Endothelial cell of umbilical vein (primary cell): Measurements from ENCODE around the gene DST. TPM values are rescaled to one million over a fixed set of nuclear protein-coding genes. Genes with fewer than 3 reads are reported as not detected.

Experiments
- BruUV-seq: library from RNA; stranded (reverse); fragments of 400-500 nt; replicated peaks from 2 replicates; lab custom pipeline; 2021; lab: Mats Ljungman, UMichigan
- CTCF ChIA-PET: fragments of 300-600, 350-600 bp; sonication (Branson Sonifier 250); formaldehyde crosslinking; loops from one replicate; lab custom pipeline; 2021; ENCODE audit warnings: antibody characterized with exemption, inconsistent platforms; lab: Charles Lee
- POLR2A ChIA-PET: fragments of 300-600, 350-600 bp; sonication (Branson Sonifier 250); formaldehyde crosslinking; loops from one replicate; lab custom pipeline; 2021; ENCODE audit warnings: antibody characterized with exemption, inconsistent platforms; lab: Charles Lee
- DNase-seq: peaks from one replicate; pipeline ENCODE4 v3.0.0-alpha.2; 2011; ENCODE audit warnings: low read depth, low spot score
- FAIRE-seq: peaks from 2 replicates; lab custom pipeline; 2011; peaks lifted over from hg19 to GRCh38; lab: Jason Lieb, UNC
- H2AFZ ChIP-seq: 2 replicates; pipeline ENCODE4 v1.6.0; 2012; ENCODE audit warnings: low read depth, low read length, control low read depth, inconsistent platforms
- H3K27ac ChIP-seq: 2 replicates; pipeline ENCODE4 v1.5.1; 2011; ENCODE audit warnings: low read depth, mild to moderate bottlenecking, control low read depth, low read length, moderate library complexity; ENCODE audit not compliant: insufficient read depth
- H3K27me3 ChIP-seq, 2 experiments: 2 replicates each; pipeline versions ENCODE4 v1.6.0 to v1.6.1; 2011; ENCODE audit warnings: low read length in 2 of 2, mixed read lengths in 1 of 2; ENCODE audit not compliant: control insufficient read depth in 2 of 2, insufficient read depth in 2 of 2
- H3K36me3 ChIP-seq, 2 experiments: 2 replicates in 1 of 2; 3 replicates in 1 of 2; pipeline ENCODE4 v1.5.1; 2011; ENCODE audit warnings: low read length in 2 of 2, mild to moderate bottlenecking in 1 of 2, moderate library complexity in 1 of 2; ENCODE audit not compliant: control insufficient read depth in 2 of 2, insufficient read depth in 2 of 2; ENCODE audit errors: extremely low read depth in 1 of 2
- H3K4me1 ChIP-seq: 3 replicates; pipeline ENCODE4 v1.5.1; 2011; ENCODE audit warnings: mild to moderate bottlenecking, low read length; ENCODE audit not compliant: control insufficient read depth, insufficient read depth; ENCODE audit errors: extremely low read depth
- H3K4me2 ChIP-seq: 2 replicates; pipeline ENCODE4 v1.6.1; 2011; ENCODE audit warnings: low read length, control low read depth, mixed read lengths; ENCODE audit not compliant: insufficient read depth
- H3K4me3 ChIP-seq, 3 experiments: fragments of 200-600 bp in 1 of 3; sonication (generic), shearing (Covaris generic) in 1 of 3; replicated peaks in 1 of 3; 2 replicates each; pipeline ENCODE4 v1.5.1; 2011 to 2016; ENCODE audit warnings: control low read depth in 3 of 3, low read length in 3 of 3, mild to moderate bottlenecking in 2 of 3, inconsistent platforms in 1 of 3, low read depth in 1 of 3, moderate library complexity in 1 of 3; ENCODE audit not compliant: insufficient read depth in 1 of 3
- H3K79me2 ChIP-seq: 2 replicates; pipeline ENCODE4 v1.6.0; 2012; ENCODE audit warnings: low read length, inconsistent platforms; ENCODE audit not compliant: control insufficient read depth, insufficient read depth
- H3K9ac ChIP-seq: replicated peaks from 2 replicates; pipeline ENCODE3; 2011; ENCODE audit warnings: low read length, control low read depth; ENCODE audit not compliant: insufficient read depth; ENCODE audit errors: extremely low read depth
- H3K9me1 ChIP-seq: replicated peaks from 3 replicates; pipeline ENCODE4 v1.6.0; 2011; ENCODE audit warnings: mild to moderate bottlenecking, low read length; ENCODE audit not compliant: control insufficient read depth, insufficient read depth; ENCODE audit errors: extremely low read depth
- H3K9me3 ChIP-seq: replicated peaks from 2 replicates; pipeline ENCODE4 v1.5.1; 2012; ENCODE audit warnings: low read length, inconsistent platforms; ENCODE audit not compliant: control insufficient read depth, insufficient read depth
- H4K20me1 ChIP-seq: replicated peaks from 2 replicates; pipeline ENCODE3; 2011; ENCODE audit warnings: mild to moderate bottlenecking, low read length; ENCODE audit not compliant: control insufficient read depth, insufficient read depth; ENCODE audit errors: extremely low read depth
- EZH2 ChIP-seq: IDR thresholded peaks from 2 replicates; pipeline ENCODE4 v1.6.1; 2012; ENCODE audit warnings: borderline replicate concordance, low read depth, mild to moderate bottlenecking, moderate library complexity, low read length, inconsistent platforms; ENCODE audit not compliant: severe bottlenecking
- FOS ChIP-seq: IDR thresholded peaks from 2 replicates; pipeline ENCODE4 v1.6.1; 2011; ENCODE audit warnings: mild to moderate bottlenecking, low read length, moderate library complexity, borderline replicate concordance; ENCODE audit not compliant: insufficient read depth
- GATA2 ChIP-seq: IDR thresholded peaks from 2 replicates; pipeline ENCODE4 v1.7.0; 2011; ENCODE audit warnings: low read depth, mild to moderate bottlenecking, moderate library complexity, mixed read lengths, low read length; ENCODE audit not compliant: insufficient read length, insufficient read depth
- JUN ChIP-seq: IDR thresholded peaks from 2 replicates; pipeline ENCODE4 v1.6.1; 2011; ENCODE audit warnings: borderline replicate concordance, low read depth; ENCODE audit not compliant: insufficient read length, insufficient read depth
- MYC ChIP-seq: IDR thresholded peaks from one replicate; pipeline ENCODE4 v1.6.1; 2011; ENCODE audit warnings: mild to moderate bottlenecking, low read depth, low read length
- POLR2A ChIP-seq: IDR thresholded peaks from 2 replicates; pipeline ENCODE4 v1.6.1; 2012; ENCODE audit warnings: low read depth, mild to moderate bottlenecking, control low read depth, low read length
- POLR2AphosphoS5 ChIP-seq: IDR thresholded peaks from 2 replicates; pipeline ENCODE4 v1.6.1; 2012; ENCODE audit warnings: low read depth, mild to moderate bottlenecking, control low read depth, low read length, moderate library complexity; ENCODE audit not compliant: insufficient read depth
- dilution Hi-C: fragments of 300-500 bp; cut with MboI; formaldehyde crosslinking; loops from one replicate; pipeline ENCODE4 v1.15.0; 2019; ENCODE audit warnings: low sequenced_read_pairs; ENCODE audit not compliant: extremely low pct_ligation_motif_present
- intact Hi-C: fragments of 100-400 bp; cut with micrococcal nuclease; formaldehyde crosslinking; loops from one replicate; pipeline ENCODE4 v1.10.0; 2022
- polyA plus RNA-seq, 4 experiments: library from polyadenylated mRNA; depleted of rRNA in 3 of 4; stranded (reverse) in 3 of 4; unstranded in 1 of 4; fragments of >200 nt; gene quantifications; 2 replicates each; pipeline versions ENCODE4 v1.2.1 to v1.2.3, GENCODE V29; 2011 to 2012; ENCODE audit warnings: missing spikeins in 1 of 4
- total RNA-seq: library from RNA; stranded (reverse); gene quantifications from 2 replicates; pipeline ENCODE4 v1.2.3, GENCODE V29; 2021
- TF ChIP-seq, protein P1 (sequence below): IDR thresholded peaks from 2 replicates; pipeline ENCODE4 v1.6.1; 2011; ENCODE audit not compliant: insufficient read depth, insufficient read length
- TF ChIP-seq, protein P2 (sequence below), 2 donors: IDR thresholded peaks; 1 replicate in 1 of 2; 2 replicates in 1 of 2; pipeline ENCODE4 v1.5.1; 2011; ENCODE audit warnings: low read length in 2 of 2, mild to moderate bottlenecking in 2 of 2, moderate library complexity in 2 of 2, control low read depth in 1 of 2, inconsistent platforms in 1 of 2, low read depth in 1 of 2; ENCODE audit not compliant: insufficient read depth in 1 of 2; ENCODE audit errors: extremely low read depth in 1 of 2

Gene DST
- total and polyA plus RNA-seq, 2 donors (not counting 3 experiments of a cell fraction or from before 2014, with no cell fraction given): 62.3 to 253 TPM

DNA sequence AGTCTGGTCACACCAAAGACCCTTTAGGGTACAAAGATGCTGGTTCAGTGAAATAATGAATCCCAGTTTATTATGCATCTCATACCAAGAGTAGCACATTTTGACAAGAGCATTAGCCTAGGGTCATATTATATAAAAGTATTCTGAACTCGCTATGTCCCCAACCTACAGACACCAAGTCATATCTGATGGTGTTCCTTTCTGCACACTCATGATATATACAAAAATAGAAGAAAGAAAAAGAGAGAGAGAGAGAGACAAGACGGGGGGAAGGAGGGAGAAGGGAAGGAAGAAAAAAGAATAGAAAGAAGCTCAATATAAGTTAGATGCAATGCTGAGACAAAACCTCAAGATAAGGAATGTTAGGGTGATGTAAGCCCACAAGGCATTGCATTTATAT, 131.1 kb downstream of the DST start:
- no peaks in the 10 kb centered on the region for H3K9me1 ChIP-seq
- no peak overlapping the region for H3K27ac ChIP-seq
- no peak overlapping the region for H3K4me3 ChIP-seq
- dilution Hi-C loops (no loop called here), intact Hi-C loops (no loop called here)
- FAIRE-seq: no peak
- H4K20me1 ChIP-seq: no peaks in the 10 kb centered on the region
- H3K27me3 ChIP-seq: no peaks in the 10 kb centered on the region
- no peaks in the 10 kb centered on the region for H3K4me1 ChIP-seq
- peaks cover 12 to 16% of the 10 kb centered on the region in 2 experiments for H3K36me3 ChIP-seq
- H3K9ac ChIP-seq: no peak overlapping the region
- no peak overlapping the region for H3K4me2 ChIP-seq
- ChIA-PET CTCF (interaction anchor here (0.8 to 2.5 kb wide), 7 partner anchors 10 to 141 kb away, joined by 3 to 6 read pairs (median 4); no protein-coding TSS in a partner anchor), POLR2A (no interaction called here)
- no peaks in the 10 kb centered on the region for H3K79me2 ChIP-seq
- no TSS peak for BruUV-seq
- H2AFZ ChIP-seq: no peak overlapping the region
- no peaks in the 10 kb centered on the region for H3K9me3 ChIP-seq
- TF ChIP-seq FOS: no peak
- DNase-seq: no peak

DNA sequence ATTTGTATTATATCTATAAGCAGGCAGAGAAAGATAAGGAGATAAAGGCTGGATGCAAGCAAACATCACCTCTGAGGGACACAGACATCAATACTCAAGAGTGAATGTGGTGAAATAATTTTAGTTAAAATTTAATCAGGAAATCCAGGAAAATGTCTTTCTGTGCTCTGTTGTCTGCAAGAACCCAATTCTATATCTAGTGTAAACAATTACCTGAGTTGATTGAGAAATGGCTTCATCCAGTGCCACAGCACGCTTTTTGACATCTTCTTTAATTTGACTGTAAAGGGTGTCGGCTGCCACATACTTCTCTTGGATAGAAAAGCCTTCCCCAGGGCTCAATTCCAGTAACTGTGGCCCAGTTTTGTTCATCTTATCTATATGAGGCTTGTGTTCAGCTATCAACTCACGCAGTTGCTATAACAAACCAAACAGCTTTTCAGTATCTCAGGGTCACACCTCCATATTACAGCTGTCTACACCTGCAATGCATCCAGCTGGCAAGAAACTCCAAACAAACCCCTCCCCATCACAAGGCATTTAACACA, 131.6 kb downstream of the DST start:
- BruUV-seq: no TSS peak
- H3K9me3 ChIP-seq: no peaks in the 10 kb centered on the region
- no peaks in the 10 kb centered on the region for H4K20me1 ChIP-seq
- H3K27me3 ChIP-seq: no peaks in the 10 kb centered on the region
- H3K4me2 ChIP-seq: no peak overlapping the region
- FAIRE-seq: no peak
- no peak for TF ChIP-seq POLR2AphosphoS5
- TF ChIP-seq, protein P1, sequence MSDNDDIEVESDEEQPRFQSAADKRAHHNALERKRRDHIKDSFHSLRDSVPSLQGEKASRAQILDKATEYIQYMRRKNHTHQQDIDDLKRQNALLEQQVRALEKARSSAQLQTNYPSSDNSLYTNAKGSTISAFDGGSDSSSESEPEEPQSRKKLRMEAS: no peak
- no peak for TF ChIP-seq GATA2
- no peak for TF ChIP-seq POLR2A
- TF ChIP-seq MYC: no peak
- TF ChIP-seq EZH2: no peak
- TF ChIP-seq JUN: no peak
- TF ChIP-seq FOS: no peak
- TF ChIP-seq, protein P2, sequence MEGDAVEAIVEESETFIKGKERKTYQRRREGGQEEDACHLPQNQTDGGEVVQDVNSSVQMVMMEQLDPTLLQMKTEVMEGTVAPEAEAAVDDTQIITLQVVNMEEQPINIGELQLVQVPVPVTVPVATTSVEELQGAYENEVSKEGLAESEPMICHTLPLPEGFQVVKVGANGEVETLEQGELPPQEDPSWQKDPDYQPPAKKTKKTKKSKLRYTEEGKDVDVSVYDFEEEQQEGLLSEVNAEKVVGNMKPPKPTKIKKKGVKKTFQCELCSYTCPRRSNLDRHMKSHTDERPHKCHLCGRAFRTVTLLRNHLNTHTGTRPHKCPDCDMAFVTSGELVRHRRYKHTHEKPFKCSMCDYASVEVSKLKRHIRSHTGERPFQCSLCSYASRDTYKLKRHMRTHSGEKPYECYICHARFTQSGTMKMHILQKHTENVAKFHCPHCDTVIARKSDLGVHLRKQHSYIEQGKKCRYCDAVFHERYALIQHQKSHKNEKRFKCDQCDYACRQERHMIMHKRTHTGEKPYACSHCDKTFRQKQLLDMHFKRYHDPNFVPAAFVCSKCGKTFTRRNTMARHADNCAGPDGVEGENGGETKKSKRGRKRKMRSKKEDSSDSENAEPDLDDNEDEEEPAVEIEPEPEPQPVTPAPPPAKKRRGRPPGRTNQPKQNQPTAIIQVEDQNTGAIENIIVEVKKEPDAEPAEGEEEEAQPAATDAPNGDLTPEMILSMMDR (IDR thresholded peaks at IDR 0.05; ENCODE audit: extremely low read depth in 1 of 2, insufficient read depth in 1 of 2, low read depth in 1 of 2, low read length in 2 of 2): no peak
- no peak overlapping the region for H3K27ac ChIP-seq
- DNase-seq: no peak
- peaks cover 12 to 16% of the 10 kb centered on the region in 2 experiments for H3K36me3 ChIP-seq
- H2AFZ ChIP-seq: no peak overlapping the region
- dilution Hi-C loops: no loop called here
- no peak overlapping the region for H3K4me3 ChIP-seq
- H3K9me1 ChIP-seq: no peaks in the 10 kb centered on the region
- H3K4me1 ChIP-seq: no peaks in the 10 kb centered on the region
- ChIA-PET POLR2A (no interaction called here), CTCF (interaction anchor here (1.7 to 2.5 kb wide), 4 partner anchors 10 to 59 kb away, joined by 4 to 6 read pairs (median 5); no protein-coding TSS in a partner anchor)
- H3K79me2 ChIP-seq: no peaks in the 10 kb centered on the region
- intact Hi-C loops: no loop called here
- H3K9ac ChIP-seq: no peak overlapping the region
